Measurements from ENCODE around the gene MAG.
"Not testable (repeated sequence)": the region's sequence is repeated elsewhere in the genome, so short reads cannot be mapped to it uniquely, and the experiment has no call there.

The MAG gene

DNA sequence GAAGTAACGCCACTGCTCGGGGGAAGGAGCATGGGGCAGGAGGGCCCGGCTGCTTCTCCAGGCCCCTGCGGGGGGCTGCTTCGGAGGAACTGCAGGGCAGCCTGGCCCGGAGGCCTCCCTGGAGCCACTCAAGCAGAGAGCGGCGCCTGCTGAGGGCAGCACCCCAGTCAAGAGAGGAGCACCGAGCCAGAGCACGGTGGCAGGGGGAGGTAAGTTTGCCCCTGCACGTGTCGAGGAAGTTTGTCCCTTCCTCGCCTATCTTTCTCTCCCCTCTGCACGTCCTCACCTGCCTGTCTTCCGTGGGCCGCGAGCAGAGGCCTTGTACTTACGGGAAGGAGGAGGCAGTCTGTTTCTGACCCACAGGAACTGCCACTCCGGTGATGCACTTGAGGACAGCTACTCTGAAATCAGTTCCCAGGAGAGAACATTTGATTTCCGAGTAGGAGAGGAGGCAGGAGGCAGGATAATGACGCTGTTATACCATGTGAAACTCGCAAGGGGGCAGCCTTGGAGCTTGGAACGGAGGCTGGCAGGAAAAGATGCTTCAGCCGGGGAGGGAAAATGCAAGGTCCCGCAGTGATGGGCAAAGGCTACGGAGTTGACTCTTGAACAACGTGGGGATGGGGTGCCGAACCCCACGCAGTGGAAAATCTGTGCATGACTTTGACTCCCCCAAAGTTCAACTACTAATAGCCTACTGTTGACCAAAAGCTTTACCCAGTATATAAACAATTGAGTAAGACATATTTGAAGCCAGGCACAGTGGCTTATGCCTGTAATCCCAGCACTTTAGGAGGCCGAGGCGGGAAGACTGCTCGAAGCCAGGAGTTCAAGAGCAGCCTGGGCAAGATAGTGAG is 60.7 kb downstream of the MAG start:
- Histone ChIP-seq H3K4me3 (ENCODE audit: low read length) (no peak overlapping the region), H3K36me3 (ENCODE audit: control insufficient read depth, insufficient read depth, low read length) (no peaks in the 10 kb centered on the region), H3K4me1 (ENCODE audit: control insufficient read depth, insufficient read depth, low read length) (no peaks in the 10 kb centered on the region), H3K27ac (ENCODE audit: low read depth, low read length) (no peak overlapping the region), H3K27me3 (ENCODE audit: control insufficient read depth, insufficient read depth, low read length) (peaks cover 2% of the 10 kb centered on the region), H3K9ac (ENCODE audit: low read length) (no peak overlapping the region)

DNA sequence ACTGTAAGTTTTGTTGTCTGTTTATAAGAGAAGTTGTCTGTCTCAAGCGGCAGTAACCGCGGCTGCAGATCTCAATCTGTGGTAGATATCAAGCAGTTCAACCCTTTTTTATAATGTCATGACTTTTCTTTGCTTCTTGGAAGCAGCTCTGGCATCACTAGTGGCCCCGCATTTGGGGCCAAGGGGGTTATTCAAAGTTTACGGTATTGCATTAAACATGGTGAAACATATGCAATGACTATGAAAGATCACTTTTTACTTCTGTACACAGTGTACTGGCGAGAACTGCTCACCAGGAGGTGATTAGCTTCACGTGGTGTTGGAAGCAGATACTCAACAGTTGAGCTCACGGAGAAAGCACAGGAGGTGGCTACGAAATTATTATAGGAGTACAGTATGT is 61.7 kb downstream of the MAG start:
- Histone ChIP-seq H3K4me1 (ENCODE audit: control insufficient read depth, insufficient read depth, low read length) (no peaks in the 10 kb centered on the region), H3K27me3 (ENCODE audit: control insufficient read depth, insufficient read depth, low read length) (peaks cover 2% of the 10 kb centered on the region), H3K9ac (ENCODE audit: low read length) (no peak overlapping the region), H3K36me3 (ENCODE audit: control insufficient read depth, insufficient read depth, low read length) (no peaks in the 10 kb centered on the region), H3K27ac (ENCODE audit: low read depth, low read length) (no peak overlapping the region), H3K4me3 (ENCODE audit: low read length) (no peak overlapping the region)

DNA sequence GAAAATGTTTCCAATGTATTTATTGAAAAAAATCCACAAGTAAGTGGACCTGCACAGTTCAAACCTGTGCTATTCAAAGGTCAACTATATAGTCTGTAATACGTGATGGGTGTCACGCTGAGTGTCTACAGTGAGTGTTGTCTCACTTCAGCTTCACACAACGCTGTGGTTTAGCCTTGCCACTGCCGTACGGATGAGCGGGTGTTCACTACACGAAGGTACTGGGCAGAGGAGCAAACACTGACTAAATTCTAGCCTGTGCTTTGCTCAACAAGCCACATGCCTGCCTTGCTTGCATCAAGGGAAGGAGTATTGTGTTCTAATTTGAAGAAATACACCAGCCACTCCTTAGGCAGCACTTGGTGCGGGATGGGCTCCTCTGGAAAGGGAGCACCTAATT is 62.9 kb downstream of the MAG start:
- no peak overlapping the region for H3K4me3 ChIP-seq (ENCODE audit: low read length)

DNA sequence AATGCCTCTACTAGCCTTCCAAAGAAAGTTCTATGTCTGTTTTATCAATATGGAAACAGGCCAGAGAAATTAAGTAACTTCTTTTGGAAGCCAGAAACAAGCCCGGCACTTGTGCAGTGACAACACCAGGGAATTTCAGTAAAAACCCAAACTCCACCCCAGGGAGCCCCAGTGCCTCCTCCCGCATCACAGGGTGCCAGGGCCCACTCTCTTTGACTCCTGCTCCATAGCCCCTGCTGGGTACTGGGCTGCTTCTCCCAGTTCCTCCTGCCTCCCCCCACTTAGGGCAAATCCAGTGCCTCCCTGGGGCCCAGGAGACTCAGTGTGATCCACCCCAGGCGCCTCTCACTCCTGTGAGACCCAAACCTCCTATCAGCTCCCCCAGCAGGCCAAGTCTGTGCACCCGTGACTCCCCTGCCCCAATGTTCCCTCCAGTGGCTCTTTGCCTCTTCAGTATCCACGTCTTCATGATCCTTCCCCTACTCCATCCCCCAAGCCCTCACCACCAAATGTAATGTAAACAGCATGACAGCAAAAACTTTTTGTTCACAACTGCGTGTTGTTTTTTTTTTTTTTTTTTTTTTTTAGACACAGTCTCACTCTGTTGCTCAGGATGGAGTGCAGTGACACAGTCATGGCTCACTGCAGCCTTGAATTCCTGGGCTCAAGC is 64.0 kb downstream of the MAG start:
- no peak overlapping the region for H3K4me3 ChIP-seq (ENCODE audit: low read length)
- no peaks in the 10 kb centered on the region for H3K36me3 ChIP-seq (ENCODE audit: control insufficient read depth, insufficient read depth, low read length)
- no peak overlapping the region for H3K9ac ChIP-seq (ENCODE audit: low read length)
- no peaks in the 10 kb centered on the region for H3K4me1 ChIP-seq (ENCODE audit: control insufficient read depth, insufficient read depth, low read length)
- H3K27me3 ChIP-seq (ENCODE audit: control insufficient read depth, insufficient read depth, low read length), result peaks cover 2% of the 10 kb centered on the region
- H3K27ac ChIP-seq (ENCODE audit: low read depth, low read length), result no peak overlapping the region

More for the DNA sequence above, 62.9 kb downstream of the MAG start:
- Histone ChIP-seq H3K36me3 (ENCODE audit: control insufficient read depth, insufficient read depth, low read length) (no peaks in the 10 kb centered on the region), H3K9ac (ENCODE audit: low read length) (no peak overlapping the region), H3K4me1 (ENCODE audit: control insufficient read depth, insufficient read depth, low read length) (no peaks in the 10 kb centered on the region), H3K27ac (ENCODE audit: low read depth, low read length) (no peak overlapping the region), H3K27me3 (ENCODE audit: control insufficient read depth, insufficient read depth, low read length) (peaks cover 2% of the 10 kb centered on the region)

DNA sequence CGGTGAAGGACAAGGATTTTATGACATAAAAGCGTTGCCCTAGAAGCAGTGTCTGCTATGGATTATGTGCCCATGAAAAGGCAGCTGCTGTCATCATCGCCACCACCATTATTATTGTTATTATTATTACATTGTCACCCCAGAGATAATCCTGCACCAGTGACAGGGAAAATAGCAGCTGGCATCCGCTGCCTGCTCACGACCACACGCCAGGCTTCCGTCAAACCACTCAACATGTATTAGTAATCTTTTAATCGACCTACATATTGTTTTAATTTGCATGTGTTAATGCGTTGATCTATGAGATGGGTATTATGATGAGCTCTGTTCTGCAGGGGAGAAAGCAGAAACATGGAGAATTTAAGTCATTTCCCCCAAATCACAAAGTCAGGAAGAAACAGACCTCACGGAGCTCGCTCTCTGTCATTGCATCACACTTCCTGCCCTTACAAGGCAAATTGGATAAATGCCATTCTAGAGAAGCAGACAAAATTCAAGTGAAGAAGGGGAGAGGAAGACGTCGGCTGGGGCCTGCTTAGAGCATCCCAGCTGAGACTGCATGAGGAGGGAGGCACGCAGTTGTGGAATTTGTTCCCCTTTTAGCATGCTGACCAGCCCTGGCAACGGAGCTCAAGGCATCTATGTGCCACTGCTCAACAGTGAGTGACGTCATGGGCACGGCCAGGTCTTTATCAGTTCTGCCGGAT is 66.1 kb downstream of the MAG start, which contains the start of gene FFAR3:
TSS of gene FFAR3 (plus strand) at position 594 of the 707 bp plus-strand sequence. CDS start 431 bp downstream, outside the sequence.
- H3K27me3 ChIP-seq (ENCODE audit: control insufficient read depth, insufficient read depth, low read length), result peaks cover 3% of the 10 kb centered on the region
- no peak within 1 kb of the TSS for H3K27ac ChIP-seq (ENCODE audit: low read depth, low read length)
- no peaks in the 10 kb centered on the region for H3K36me3 ChIP-seq (ENCODE audit: control insufficient read depth, insufficient read depth, low read length)
- no peak within 1 kb of the TSS for H3K4me3 ChIP-seq (ENCODE audit: low read length)
- H3K9ac ChIP-seq (ENCODE audit: low read length), result no peak within 1 kb of the TSS
- no peaks in the 10 kb centered on the region for H3K4me1 ChIP-seq (ENCODE audit: control insufficient read depth, insufficient read depth, low read length)

DNA sequence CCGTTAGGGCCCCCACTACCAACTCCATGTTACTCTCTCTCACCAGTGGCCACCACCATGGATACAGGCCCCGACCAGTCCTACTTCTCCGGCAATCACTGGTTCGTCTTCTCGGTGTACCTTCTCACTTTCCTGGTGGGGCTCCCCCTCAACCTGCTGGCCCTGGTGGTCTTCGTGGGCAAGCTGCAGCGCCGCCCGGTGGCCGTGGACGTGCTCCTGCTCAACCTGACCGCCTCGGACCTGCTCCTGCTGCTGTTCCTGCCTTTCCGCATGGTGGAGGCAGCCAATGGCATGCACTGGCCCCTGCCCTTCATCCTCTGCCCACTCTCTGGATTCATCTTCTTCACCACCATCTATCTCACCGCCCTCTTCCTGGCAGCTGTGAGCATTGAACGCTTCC is 66.9 kb downstream of the MAG start:
- H3K4me1 ChIP-seq (ENCODE audit: control insufficient read depth, insufficient read depth, low read length); H3K9ac ChIP-seq (ENCODE audit: low read length); H3K36me3 ChIP-seq (ENCODE audit: control insufficient read depth, insufficient read depth, low read length); H3K27me3 ChIP-seq (ENCODE audit: control insufficient read depth, insufficient read depth, low read length); H3K27ac ChIP-seq (ENCODE audit: low read depth, low read length); H3K4me3 ChIP-seq (ENCODE audit: low read length): not testable (repeated sequence)

DNA sequence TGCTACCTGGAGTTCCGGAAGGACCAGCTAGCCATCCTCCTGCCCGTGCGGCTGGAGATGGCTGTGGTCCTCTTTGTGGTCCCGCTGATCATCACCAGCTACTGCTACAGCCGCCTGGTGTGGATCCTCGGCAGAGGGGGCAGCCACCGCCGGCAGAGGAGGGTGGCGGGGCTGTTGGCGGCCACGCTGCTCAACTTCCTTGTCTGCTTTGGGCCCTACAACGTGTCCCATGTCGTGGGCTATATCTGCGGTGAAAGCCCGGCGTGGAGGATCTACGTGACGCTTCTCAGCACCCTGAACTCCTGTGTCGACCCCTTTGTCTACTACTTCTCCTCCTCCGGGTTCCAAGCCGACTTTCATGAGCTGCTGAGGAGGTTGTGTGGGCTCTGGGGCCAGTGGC is 67.4 kb downstream of the MAG start:
- not testable (repeated sequence) for H3K27me3 ChIP-seq (ENCODE audit: control insufficient read depth, insufficient read depth, low read length); H3K36me3 ChIP-seq (ENCODE audit: control insufficient read depth, insufficient read depth, low read length); H3K4me1 ChIP-seq (ENCODE audit: control insufficient read depth, insufficient read depth, low read length)

DNA sequence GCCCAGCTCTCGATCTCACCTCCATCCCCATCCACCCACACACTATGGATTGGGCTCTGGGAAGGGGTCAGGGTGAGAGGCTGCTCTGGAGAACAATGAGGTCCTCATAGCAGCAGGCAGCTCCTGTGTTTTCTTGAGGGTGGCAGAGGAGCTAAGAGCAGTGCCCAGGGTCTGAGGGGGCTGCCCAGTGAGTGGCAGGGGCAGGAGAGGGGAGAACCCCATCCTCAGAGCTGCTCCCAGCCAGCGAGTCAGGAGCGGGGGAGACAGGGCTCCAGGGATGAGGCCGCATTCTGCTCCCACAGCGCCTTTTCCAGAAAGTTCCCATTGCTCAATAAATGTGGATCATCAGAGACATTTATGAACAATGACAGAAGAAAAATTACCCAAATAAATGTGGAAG is 68.1 kb downstream of the MAG start:
- H3K27ac ChIP-seq (ENCODE audit: low read depth, low read length); H3K4me3 ChIP-seq (ENCODE audit: low read length); H3K36me3 ChIP-seq (ENCODE audit: control insufficient read depth, insufficient read depth, low read length); H3K9ac ChIP-seq (ENCODE audit: low read length); H3K4me1 ChIP-seq (ENCODE audit: control insufficient read depth, insufficient read depth, low read length); H3K27me3 ChIP-seq (ENCODE audit: control insufficient read depth, insufficient read depth, low read length): not testable (repeated sequence)

More for the DNA sequence above, 67.4 kb downstream of the MAG start:
- H3K27ac ChIP-seq (ENCODE audit: low read depth, low read length); H3K9ac ChIP-seq (ENCODE audit: low read length); H3K4me3 ChIP-seq (ENCODE audit: low read length): not testable (repeated sequence)

DNA sequence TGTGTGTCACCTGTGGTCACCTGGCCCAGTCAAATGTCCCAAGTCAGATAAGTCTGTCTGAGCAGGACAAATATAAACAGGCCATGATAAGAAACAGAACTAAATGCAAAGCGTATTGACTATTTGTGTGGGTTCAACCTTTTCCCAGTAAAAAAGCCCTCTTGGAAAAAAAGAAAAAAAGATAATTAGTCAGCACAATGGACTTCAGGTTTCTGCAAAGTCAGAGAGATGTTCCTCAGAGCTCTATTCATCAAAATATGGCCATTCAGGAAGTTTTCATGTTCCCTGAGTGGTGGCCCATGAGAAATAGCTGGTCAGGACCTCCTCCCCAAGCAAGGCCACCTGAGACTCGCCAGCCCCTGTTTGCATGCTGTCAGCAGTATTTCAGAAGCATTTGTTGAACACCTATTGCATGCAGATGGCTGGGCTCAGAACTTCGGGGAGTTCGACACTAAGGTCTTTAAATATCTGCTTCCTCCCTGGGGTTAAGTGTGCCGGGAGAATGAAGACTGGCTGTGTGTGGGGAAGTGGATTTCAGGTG is 69.0 kb downstream of the MAG start:
- Histone ChIP-seq H3K36me3 (ENCODE audit: control insufficient read depth, insufficient read depth, low read length) (no peaks in the 10 kb centered on the region), H3K4me3 (ENCODE audit: low read length) (no peak overlapping the region), H3K27me3 (ENCODE audit: control insufficient read depth, insufficient read depth, low read length) (peaks cover 3% of the 10 kb centered on the region), H3K4me1 (ENCODE audit: control insufficient read depth, insufficient read depth, low read length) (no peaks in the 10 kb centered on the region), H3K9ac (ENCODE audit: low read length) (no peak overlapping the region), H3K27ac (ENCODE audit: low read depth, low read length) (no peak overlapping the region)

DNA sequence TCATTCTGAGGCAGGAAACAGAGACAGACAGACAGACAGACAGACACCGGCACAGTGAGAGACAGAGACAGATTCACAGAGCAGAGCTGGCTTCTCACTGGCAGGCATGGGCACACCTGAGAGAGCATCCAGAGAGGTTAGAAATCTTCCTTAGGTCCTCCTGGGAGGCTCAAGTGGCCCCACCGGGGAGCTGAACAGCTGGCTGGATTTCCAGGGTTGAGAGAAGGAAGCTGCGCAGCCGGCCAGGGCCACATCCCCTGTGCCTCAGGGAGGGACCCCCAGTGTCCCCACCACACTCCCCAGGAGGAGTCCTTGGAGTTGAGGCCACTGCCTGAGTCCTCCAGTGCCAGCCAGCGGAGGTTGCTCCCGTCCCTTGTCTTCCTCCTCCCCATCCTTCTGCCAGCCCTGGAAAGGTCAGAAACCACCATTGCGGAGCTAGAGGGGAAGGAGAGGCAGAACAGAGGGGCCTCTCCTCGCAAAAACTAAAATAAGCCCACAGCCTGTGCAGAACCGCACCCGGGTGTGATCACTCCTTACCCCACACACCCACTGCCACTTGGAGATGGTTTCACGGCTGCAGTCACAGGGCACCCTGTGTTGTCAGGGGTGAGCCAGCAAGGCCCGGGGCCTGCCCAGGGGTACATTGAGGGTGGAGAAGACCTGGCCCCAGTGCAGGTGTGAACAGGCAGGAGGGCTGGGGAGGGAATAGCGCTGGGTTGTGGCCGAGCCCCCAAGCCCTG is 70.5 kb downstream of the MAG start:
- peaks cover 3% of the 10 kb centered on the region for H3K27me3 ChIP-seq (ENCODE audit: control insufficient read depth, insufficient read depth, low read length)
- no peak overlapping the region for H3K4me3 ChIP-seq (ENCODE audit: low read length)

DNA sequence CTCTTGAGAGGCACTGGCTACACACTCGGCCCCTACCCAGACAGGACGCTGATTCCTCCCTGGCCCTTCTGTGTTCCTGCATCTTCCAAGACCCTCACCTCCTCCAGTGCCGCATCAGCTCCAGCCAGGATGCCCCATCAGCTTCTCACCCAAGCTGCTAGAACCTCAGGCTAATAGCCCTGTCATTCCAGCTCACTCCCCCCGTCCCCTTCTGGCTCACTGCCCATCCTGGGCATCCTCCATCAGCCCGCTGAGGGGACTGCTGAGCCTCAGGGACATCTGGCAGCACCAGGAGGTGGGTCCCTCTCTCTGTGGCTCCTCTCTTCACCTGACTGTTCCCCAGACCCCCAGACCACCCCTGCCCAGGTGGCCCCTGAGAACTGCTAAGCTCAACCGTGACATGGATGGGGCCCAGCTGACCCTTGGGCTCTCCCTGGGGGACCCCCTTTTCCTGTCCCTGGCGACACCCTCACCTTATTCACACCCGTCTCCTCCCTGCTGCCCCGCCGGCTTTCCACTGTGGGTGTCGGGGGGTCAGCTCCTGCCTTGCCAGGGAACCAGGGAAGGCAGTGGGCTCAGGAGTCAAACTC is 71.1 kb downstream of the MAG start:
- Histone ChIP-seq H3K27me3 (ENCODE audit: control insufficient read depth, insufficient read depth, low read length) (peaks cover 2% of the 10 kb centered on the region), H3K4me1 (ENCODE audit: control insufficient read depth, insufficient read depth, low read length) (no peaks in the 10 kb centered on the region), H3K27ac (ENCODE audit: low read depth, low read length) (no peak overlapping the region), H3K36me3 (ENCODE audit: control insufficient read depth, insufficient read depth, low read length) (no peaks in the 10 kb centered on the region), H3K4me3 (ENCODE audit: low read length) (no peak overlapping the region), H3K9ac (ENCODE audit: low read length) (no peak overlapping the region)

More for the DNA sequence above, 70.5 kb downstream of the MAG start:
- Histone ChIP-seq H3K9ac (ENCODE audit: low read length) (no peak overlapping the region), H3K4me1 (ENCODE audit: control insufficient read depth, insufficient read depth, low read length) (no peaks in the 10 kb centered on the region), H3K36me3 (ENCODE audit: control insufficient read depth, insufficient read depth, low read length) (no peaks in the 10 kb centered on the region), H3K27ac (ENCODE audit: low read depth, low read length) (no peak overlapping the region)
